ENCODE data around the gene PI3. TPM values are rescaled to one million over a fixed set of nuclear protein-coding genes. Genes with fewer than 3 reads are reported as not detected.
"Not testable (repeated sequence)": the region's sequence is repeated elsewhere in the genome, so short reads cannot be mapped to it uniquely, and the experiment has no call there.

Gene PI3, protein sequence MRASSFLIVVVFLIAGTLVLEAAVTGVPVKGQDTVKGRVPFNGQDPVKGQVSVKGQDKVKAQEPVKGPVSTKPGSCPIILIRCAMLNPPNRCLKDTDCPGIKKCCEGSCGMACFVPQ
- total RNA-seq: not detected
- long read RNA-seq: 0 reads

GRCh38 chr20:45174434-45175364 lies at the start of gene PI3:
Gene PI3, plus strand, starts transcription at chr20:45174902. Its CDS starts 21 bp downstream, at chr20:45174923.
- no peaks in the 10 kb centered on the region for H3K36me3 ChIP-seq

DNA sequence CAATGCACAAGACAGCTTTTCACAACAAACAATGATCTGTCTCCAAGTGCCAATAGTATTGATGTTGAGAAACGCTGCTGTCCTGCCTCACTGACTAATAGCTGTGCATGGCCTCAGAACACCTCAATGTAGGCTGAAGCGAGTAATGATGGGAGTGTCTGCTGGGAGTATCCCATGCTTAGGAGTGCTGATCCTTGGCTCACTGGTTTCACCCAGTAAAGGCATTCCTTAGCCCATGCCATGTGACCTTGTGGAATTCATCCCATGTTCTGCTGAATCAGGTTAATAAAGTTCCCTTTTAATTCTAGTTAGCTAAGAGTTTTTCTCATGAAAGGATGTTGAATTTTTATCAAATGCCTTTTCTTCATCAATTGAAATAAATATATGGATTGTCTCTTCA lies 46.6 kb upstream of the PI3 start:
- intact Hi-C loops (cut with micrococcal nuclease): no loop called here
- no peak for DNase-seq
- H3K4me3 ChIP-seq: no peak overlapping the region
- H3K9me3 ChIP-seq (replicated peaks): no peaks in the 10 kb centered on the region
- H3K27me3 ChIP-seq (ENCODE audit: low read depth): peaks cover 80% of the 10 kb centered on the region
- H3K36me3 ChIP-seq: no peaks in the 10 kb centered on the region
- no peaks in the 10 kb centered on the region for H3K4me1 ChIP-seq
- TF ChIP-seq, protein P1, sequence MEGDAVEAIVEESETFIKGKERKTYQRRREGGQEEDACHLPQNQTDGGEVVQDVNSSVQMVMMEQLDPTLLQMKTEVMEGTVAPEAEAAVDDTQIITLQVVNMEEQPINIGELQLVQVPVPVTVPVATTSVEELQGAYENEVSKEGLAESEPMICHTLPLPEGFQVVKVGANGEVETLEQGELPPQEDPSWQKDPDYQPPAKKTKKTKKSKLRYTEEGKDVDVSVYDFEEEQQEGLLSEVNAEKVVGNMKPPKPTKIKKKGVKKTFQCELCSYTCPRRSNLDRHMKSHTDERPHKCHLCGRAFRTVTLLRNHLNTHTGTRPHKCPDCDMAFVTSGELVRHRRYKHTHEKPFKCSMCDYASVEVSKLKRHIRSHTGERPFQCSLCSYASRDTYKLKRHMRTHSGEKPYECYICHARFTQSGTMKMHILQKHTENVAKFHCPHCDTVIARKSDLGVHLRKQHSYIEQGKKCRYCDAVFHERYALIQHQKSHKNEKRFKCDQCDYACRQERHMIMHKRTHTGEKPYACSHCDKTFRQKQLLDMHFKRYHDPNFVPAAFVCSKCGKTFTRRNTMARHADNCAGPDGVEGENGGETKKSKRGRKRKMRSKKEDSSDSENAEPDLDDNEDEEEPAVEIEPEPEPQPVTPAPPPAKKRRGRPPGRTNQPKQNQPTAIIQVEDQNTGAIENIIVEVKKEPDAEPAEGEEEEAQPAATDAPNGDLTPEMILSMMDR (IDR thresholded peaks at IDR 0.05; ENCODE audit: borderline replicate concordance): no peak
- H3K27ac ChIP-seq (replicated peaks): no peak overlapping the region

More at GRCh38 chr20:45174434-45175364, at the start of gene PI3:
- TF ChIP-seq, protein P1 (IDR thresholded peaks at IDR 0.05; ENCODE audit: borderline replicate concordance): no peak
- intact Hi-C loops (cut with micrococcal nuclease): no loop called here
- Histone ChIP-seq H3K27ac (replicated peaks) (no peak within 1 kb of the TSS), H3K4me1 (no peaks in the 10 kb centered on the region), H3K4me3 (no peak within 1 kb of the TSS), H3K27me3 (ENCODE audit: low read depth) (peaks cover 41% of the 10 kb centered on the region), H3K9me3 (replicated peaks) (peaks cover 11% of the 10 kb centered on the region)
- no peak for DNase-seq

- peaks cover 49% of the 10 kb centered on the region for H3K27me3 ChIP-seq (ENCODE audit: low read depth)
- no peak for DNase-seq
- TF ChIP-seq, protein P1 (IDR thresholded peaks at IDR 0.05; ENCODE audit: borderline replicate concordance): no peak
- no peaks in the 10 kb centered on the region for H3K4me1 ChIP-seq
- no peaks in the 10 kb centered on the region for H3K36me3 ChIP-seq
- H3K27ac ChIP-seq (replicated peaks): no peak overlapping the region
- peaks cover 6% of the 10 kb centered on the region for H3K9me3 ChIP-seq (replicated peaks)
- intact Hi-C loops (cut with micrococcal nuclease): no loop called here
- H3K4me3 ChIP-seq: no peak overlapping the region
Measured at GRCh38 chr20:45136911-45137310, 37.8 kb upstream of the PI3 start.

DNA sequence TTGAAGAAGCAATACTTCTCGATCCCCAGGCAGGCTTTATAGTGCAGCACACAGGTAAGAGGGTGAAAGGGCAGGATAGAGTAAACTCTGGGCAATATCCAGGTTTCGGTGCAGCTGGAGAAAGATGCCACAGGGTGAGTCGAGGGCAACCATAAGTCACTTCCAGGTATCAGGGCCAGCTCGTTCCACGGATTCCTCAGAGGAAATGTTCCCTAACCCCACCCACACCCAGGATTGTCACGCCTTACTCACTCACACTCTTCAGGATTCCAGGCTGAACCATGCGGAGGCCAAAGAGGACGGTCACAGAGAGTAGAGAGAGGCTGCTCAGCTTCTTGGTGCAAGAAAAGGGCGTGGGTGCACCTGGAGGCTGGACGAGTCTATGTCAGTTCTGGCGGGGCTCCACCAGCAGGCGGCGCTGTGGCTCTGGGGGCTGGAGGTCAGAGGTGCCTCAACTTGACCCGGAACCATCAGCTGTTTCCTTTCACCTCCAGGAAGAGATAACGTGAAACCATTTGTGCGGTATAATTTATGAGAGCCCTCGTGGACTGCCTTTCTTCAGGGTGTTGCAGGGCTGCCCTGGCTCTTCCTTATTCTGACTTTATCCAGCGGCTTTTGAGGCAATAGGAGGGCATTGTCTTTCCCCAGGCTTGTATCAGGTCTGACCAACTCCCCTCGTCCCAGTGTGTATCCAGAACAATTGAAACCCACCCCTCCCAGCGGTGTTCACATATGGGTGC lies 36.0 kb upstream of the PI3 start:
- no peak overlapping the region for H3K27ac ChIP-seq (replicated peaks)
- TF ChIP-seq, protein P1 (IDR thresholded peaks at IDR 0.05; ENCODE audit: borderline replicate concordance): peak; percentile 36
- H3K36me3 ChIP-seq: no peaks in the 10 kb centered on the region
- intact Hi-C loops (cut with micrococcal nuclease): no loop called here
- no peak overlapping the region for H3K4me3 ChIP-seq
- H3K9me3 ChIP-seq (replicated peaks): peaks cover 6% of the 10 kb centered on the region
- H3K27me3 ChIP-seq (ENCODE audit: low read depth): peaks cover 50% of the 10 kb centered on the region
- DNase-seq: peak; percentile 31
- no peaks in the 10 kb centered on the region for H3K4me1 ChIP-seq

GRCh38 chr20:45139733-45140375 lies 34.8 kb upstream of the PI3 start:
- H3K9me3 ChIP-seq (replicated peaks); intact Hi-C loops (cut with micrococcal nuclease); H3K4me1 ChIP-seq; H3K4me3 ChIP-seq; H3K36me3 ChIP-seq; DNase-seq; H3K27ac ChIP-seq (replicated peaks): not testable (repeated sequence)
- peaks cover 61% of the 10 kb centered on the region for H3K27me3 ChIP-seq (ENCODE audit: low read depth)
